Peyer's patch (tissue), 4 donors: Measurements from ENCODE around the gene TADA2B. TPM values are rescaled to one million over a fixed set of nuclear protein-coding genes. Genes with fewer than 3 reads are reported as not detected.

Source experiments
- DNase-seq, 3 donors: peaks; one replicate each; pipeline ENCODE4 v3.0.0-alpha.2; 2017 to 2019
- H3K27ac ChIP-seq, 4 donors: fragments of 200-600 bp; sonication (generic); one replicate each; pipeline ENCODE4 v1.5.1; 2016 to 2019
- H3K27me3 ChIP-seq, 2 donors: fragments of 200-600 bp; sonication (generic); one replicate each; pipeline ENCODE4 v1.5.1; 2019
- H3K36me3 ChIP-seq, 3 donors: fragments of 200-600 bp; sonication (generic); one replicate each; pipeline ENCODE4 v1.5.1; 2016 to 2019
- H3K4me1 ChIP-seq, 4 donors: fragments of 200-600 bp; sonication (generic); one replicate each; pipeline ENCODE4 v1.5.1; 2016 to 2019
- H3K4me3 ChIP-seq, 4 donors: fragments of 200-600 bp; sonication (generic); 1 replicate in 3 of 4; 2 replicates in 1 of 4; pipeline ENCODE4 v1.5.1; 2016 to 2019; ENCODE audit warnings: mild to moderate bottlenecking in 1 of 4
- H3K9me3 ChIP-seq, 4 donors: fragments of 200-600 bp; sonication (generic); one replicate each; pipeline ENCODE4 v1.5.1; 2016 to 2019; ENCODE audit warnings: mild to moderate bottlenecking in 1 of 4
- CTCF ChIP-seq, 6 experiments: fragments of 450-650 bp in 4 of 6; fragments of 200-600 bp in 2 of 6; sonication (generic) in 1 of 6; IDR thresholded peaks; one replicate each; pipeline ENCODE4 v1.5.1; 2017 to 2019; ENCODE audit warnings: antibody characterized with exemption in 6 of 6, mild to moderate bottlenecking in 3 of 6, moderate library complexity in 1 of 6
- POLR2A ChIP-seq, 2 donors: fragments of 450-650 bp; IDR thresholded peaks; one replicate each; pipeline ENCODE4 v1.5.1; 2017; ENCODE audit warnings: antibody characterized with exemption in 2 of 2, mild to moderate bottlenecking in 2 of 2, moderate library complexity in 2 of 2
- total RNA-seq, 4 donors: library from RNA; depleted of rRNA; stranded (reverse); fragments of >200 nt; gene quantifications; one replicate each; pipeline ENCODE4 v1.1.0, GENCODE V29; 2016

The TADA2B gene
- total RNA-seq, 4 donors from 2014 or later, result 23.1 to 31.4 (median 27.8) TPM

GRCh38 chr4:7054106-7054880, 11.1 kb downstream of the TADA2B start:
- no peaks in the 10 kb centered on the region for H3K27me3 ChIP-seq
- H3K4me3 ChIP-seq, result no peak overlapping the region
- H3K9me3 ChIP-seq, result no peaks in the 10 kb centered on the region
- DNase-seq, result no peak
- no peak overlapping the region for H3K27ac ChIP-seq
- H3K36me3 ChIP-seq, result peaks cover 0 to 43% (median 0%) of the 10 kb centered on the region in 3 donors
- peaks cover 0 to 8% (median 0%) of the 10 kb centered on the region in 4 donors for H3K4me1 ChIP-seq
- TF ChIP-seq CTCF (IDR thresholded peaks at IDR 0.05), result no peak
- no peak for TF ChIP-seq POLR2A (IDR thresholded peaks at IDR 0.05)

- TF ChIP-seq POLR2A (IDR thresholded peaks at IDR 0.05) (no peak), CTCF (IDR thresholded peaks at IDR 0.05) (no peak)
- no peak overlapping the region for H3K27ac ChIP-seq
- H3K4me3 ChIP-seq, result no peak overlapping the region
- DNase-seq, result no peak
- no peaks in the 10 kb centered on the region for H3K27me3 ChIP-seq
- peaks cover 0 to 8% (median 0%) of the 10 kb centered on the region in 4 donors for H3K4me1 ChIP-seq
- peaks cover 0 to 53% (median 0%) of the 10 kb centered on the region in 3 donors for H3K36me3 ChIP-seq
- no peaks in the 10 kb centered on the region for H3K9me3 ChIP-seq
These were observed 12.2 kb downstream of the TADA2B start for GRCh38 chr4:7055111-7055989.

- no peak for TF ChIP-seq POLR2A (IDR thresholded peaks at IDR 0.05)
- no peak for TF ChIP-seq CTCF (IDR thresholded peaks at IDR 0.05)
- H3K9me3 ChIP-seq, result no peaks in the 10 kb centered on the region
- no peaks in the 10 kb centered on the region for H3K27me3 ChIP-seq
- no peak for DNase-seq
- H3K36me3 ChIP-seq, result peaks cover 0 to 59% (median 0%) of the 10 kb centered on the region in 3 donors
- no peak overlapping the region for H3K4me3 ChIP-seq
- no peak overlapping the region for H3K27ac ChIP-seq
- H3K4me1 ChIP-seq, result peaks cover 0 to 8% (median 0%) of the 10 kb centered on the region in 4 donors
These were observed 12.8 kb downstream of the TADA2B start for GRCh38 chr4:7055990-7056325.

GRCh38 chr4:7058792-7059191, 15.6 kb downstream of the TADA2B start:
- Histone ChIP-seq H3K4me3 (no peak overlapping the region), H3K27me3 (no peaks in the 10 kb centered on the region), H3K4me1 (no peaks in the 10 kb centered on the region), H3K9me3 (no peaks in the 10 kb centered on the region), H3K27ac (no peak overlapping the region), H3K36me3 (peaks cover 0 to 80% (median 0%) of the 10 kb centered on the region in 3 donors)
- no peak for DNase-seq
- TF ChIP-seq CTCF (IDR thresholded peaks at IDR 0.05) (no peak), POLR2A (IDR thresholded peaks at IDR 0.05) (no peak)

GRCh38 chr4:7059662-7060061, 16.5 kb downstream of the TADA2B start:
- no peak for DNase-seq
- Histone ChIP-seq H3K4me3 (no peak overlapping the region), H3K27me3 (no peaks in the 10 kb centered on the region), H3K4me1 (no peaks in the 10 kb centered on the region), H3K9me3 (no peaks in the 10 kb centered on the region), H3K27ac (no peak overlapping the region), H3K36me3 (peaks cover 0 to 80% (median 0%) of the 10 kb centered on the region in 3 donors)
- TF ChIP-seq POLR2A (IDR thresholded peaks at IDR 0.05) (no peak), CTCF (IDR thresholded peaks at IDR 0.05) (no peak)
